GM12878 (cell line): ENCODE data around the gene NAP1L4. TPM values are rescaled to one million over a fixed set of nuclear protein-coding genes. Genes with fewer than 3 reads are reported as not detected.

Experiments used
- BACH1 ChIP-seq: fragments of 450-650 bp; IDR thresholded peaks from 2 replicates; pipeline ENCODE4 v1.6.1; 2017; ENCODE audit warnings: mild to moderate bottlenecking, borderline replicate concordance
- HDAC2 ChIP-seq: fragments of 200-600 bp; sonication (generic); IDR thresholded peaks from 2 replicates; pipeline ENCODE4 v1.6.1; 2017
- NFYA ChIP-seq: IDR thresholded peaks from 2 replicates; pipeline ENCODE4 v1.6.1; 2011; ENCODE audit warnings: low read depth, mild to moderate bottlenecking, low read length, improper control_type of control experiment, borderline replicate concordance
- NKRF ChIP-seq: fragments of 450-650 bp; conservative IDR thresholded peaks from 2 replicates; pipeline ENCODE4 v1.6.1; 2017; ENCODE audit warnings: mild to moderate bottlenecking, moderate library complexity
- SMARCA5 ChIP-seq: fragments of 450-650 bp; IDR thresholded peaks from 2 replicates; pipeline ENCODE4 v1.6.1; 2017; ENCODE audit warnings: mild to moderate bottlenecking
- polyA plus RNA-seq, 11 experiments: library from polyadenylated mRNA; depleted of rRNA in 4 of 11; unstranded in 6 of 11; stranded (reverse) in 5 of 11; fragments of >200 nt; fragmentation: Nextera tagmentation in 4 of 11; fragmentation: Illumina TruSeq in 1 of 11; extraction: Ambion mirVana in 4 of 11; extraction: Trizol in 1 of 11; gene quantifications; 1 replicate in 1 of 11; 2 replicates in 10 of 11; pipeline versions ENCODE4 v1.2.1 to v1.2.3, GENCODE V29; 2011 to 2016; ENCODE audit warnings: inconsistent platforms in 2 of 11, missing spikeins in 2 of 11, low read depth in 1 of 11
- total RNA-seq, 4 experiments: library from RNA; depleted of rRNA in 3 of 4; stranded (reverse); fragments of >200 nt in 3 of 4; fragmentation: Illumina TruSeq in 1 of 4; extraction: Trizol in 1 of 4; gene quantifications; 2 replicates each; pipeline versions ENCODE4 v1.2.1 to v1.2.3, GENCODE V29; 2013 to 2021
- TF ChIP-seq, protein P1 (sequence below): fragments of 450-650 bp; IDR thresholded peaks from 2 replicates; pipeline ENCODE4 v1.6.1; 2017; ENCODE audit warnings: antibody characterized with exemption, mild to moderate bottlenecking, moderate library complexity
- TF ChIP-seq, protein P2 (sequence below): IDR thresholded peaks from 2 replicates; pipeline ENCODE4 v1.6.1; 2012; ENCODE audit warnings: low read depth, low read length, improper control_type of control experiment

NAP1L4 gene
- total and polyA plus RNA-seq, 10 of the 15 experiments (the other 5 are each of a cell fraction or from before 2014, with no cell fraction given), result 24.8 to 198 (median 114) TPM

DNA sequence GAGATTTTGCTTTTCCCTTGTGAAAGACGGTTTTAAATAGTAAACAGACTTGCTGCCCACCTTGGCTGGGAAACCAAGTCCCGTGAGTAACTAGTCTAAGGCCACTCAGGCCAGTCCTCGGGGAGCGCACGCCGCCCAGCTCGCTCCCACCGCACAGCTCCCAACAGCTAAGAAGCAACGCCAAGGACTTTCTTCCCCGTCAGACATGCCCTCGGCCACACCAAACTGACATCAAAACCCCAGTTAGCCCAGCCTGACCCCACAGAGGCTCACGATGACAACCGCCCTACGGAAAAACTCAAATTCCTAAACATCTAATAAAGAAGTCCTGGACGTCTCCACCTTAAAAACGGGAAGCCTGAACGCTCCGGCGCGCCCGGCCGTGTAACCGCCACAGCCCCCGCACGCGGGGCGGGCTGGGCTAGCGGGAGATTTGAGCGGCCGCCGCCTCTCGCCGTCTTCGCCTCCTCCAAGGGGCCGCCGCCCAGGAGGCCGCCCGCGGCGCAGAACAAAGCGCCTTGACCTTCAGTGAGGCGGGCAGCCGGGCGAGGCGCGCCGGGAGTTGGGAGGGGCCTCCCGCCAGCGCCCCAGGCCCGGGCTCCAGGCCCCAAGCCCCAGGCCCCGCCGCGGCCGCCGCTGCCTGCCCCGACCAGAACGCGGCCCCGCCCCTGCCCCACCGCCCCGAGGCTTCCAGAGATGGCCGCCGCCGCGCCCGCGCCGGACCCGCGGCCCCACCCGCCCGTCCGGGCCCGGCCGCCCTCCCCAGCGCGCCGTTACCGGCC, 486 bp downstream of the NAP1L4 start (continued):
- TF ChIP-seq NKRF, result peak; percentile 92
- TF ChIP-seq, protein P1, sequence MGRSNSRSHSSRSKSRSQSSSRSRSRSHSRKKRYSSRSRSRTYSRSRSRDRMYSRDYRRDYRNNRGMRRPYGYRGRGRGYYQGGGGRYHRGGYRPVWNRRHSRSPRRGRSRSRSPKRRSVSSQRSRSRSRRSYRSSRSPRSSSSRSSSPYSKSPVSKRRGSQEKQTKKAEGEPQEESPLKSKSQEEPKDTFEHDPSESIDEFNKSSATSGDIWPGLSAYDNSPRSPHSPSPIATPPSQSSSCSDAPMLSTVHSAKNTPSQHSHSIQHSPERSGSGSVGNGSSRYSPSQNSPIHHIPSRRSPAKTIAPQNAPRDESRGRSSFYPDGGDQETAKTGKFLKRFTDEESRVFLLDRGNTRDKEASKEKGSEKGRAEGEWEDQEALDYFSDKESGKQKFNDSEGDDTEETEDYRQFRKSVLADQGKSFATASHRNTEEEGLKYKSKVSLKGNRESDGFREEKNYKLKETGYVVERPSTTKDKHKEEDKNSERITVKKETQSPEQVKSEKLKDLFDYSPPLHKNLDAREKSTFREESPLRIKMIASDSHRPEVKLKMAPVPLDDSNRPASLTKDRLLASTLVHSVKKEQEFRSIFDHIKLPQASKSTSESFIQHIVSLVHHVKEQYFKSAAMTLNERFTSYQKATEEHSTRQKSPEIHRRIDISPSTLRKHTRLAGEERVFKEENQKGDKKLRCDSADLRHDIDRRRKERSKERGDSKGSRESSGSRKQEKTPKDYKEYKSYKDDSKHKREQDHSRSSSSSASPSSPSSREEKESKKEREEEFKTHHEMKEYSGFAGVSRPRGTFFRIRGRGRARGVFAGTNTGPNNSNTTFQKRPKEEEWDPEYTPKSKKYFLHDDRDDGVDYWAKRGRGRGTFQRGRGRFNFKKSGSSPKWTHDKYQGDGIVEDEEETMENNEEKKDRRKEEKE, result no peak
- TF ChIP-seq SMARCA5, result peak; percentile 19; the same call in 1 of the 2 replicates
- no peak for TF ChIP-seq NFYA
- TF ChIP-seq, protein P2, sequence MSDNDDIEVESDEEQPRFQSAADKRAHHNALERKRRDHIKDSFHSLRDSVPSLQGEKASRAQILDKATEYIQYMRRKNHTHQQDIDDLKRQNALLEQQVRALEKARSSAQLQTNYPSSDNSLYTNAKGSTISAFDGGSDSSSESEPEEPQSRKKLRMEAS, result no peak
- no peak for TF ChIP-seq HDAC2
- TF ChIP-seq BACH1, result peak; percentile 64; the same call in 1 of the 2 replicates
